Endodermal cell (in vitro differentiated cells): ENCODE measurements around the gene ZC3H10. TPM values are rescaled to one million over a fixed set of nuclear protein-coding genes. Genes with fewer than 3 reads are reported as not detected.
"Not testable (repeated sequence)": the region's sequence is repeated elsewhere in the genome, so short reads cannot be mapped to it uniquely, and the experiment has no call there.

Source experiments
- DNase-seq: peaks from one replicate; pipeline ENCODE4 v3.0.0-alpha.2; 2017
- H3K27ac ChIP-seq: 2 replicates; pipeline ENCODE4 v1.5.1; 2013; ENCODE audit warnings: mild to moderate bottlenecking, low read depth, low read length, moderate library complexity
- H3K27me3 ChIP-seq: 2 replicates; pipeline ENCODE4 v1.6.1; 2013; ENCODE audit warnings: mild to moderate bottlenecking, low read length, moderate library complexity; ENCODE audit not compliant: insufficient read depth, control insufficient read depth, poor library complexity, severe bottlenecking
- H3K36me3 ChIP-seq: 2 replicates; pipeline ENCODE4 v1.7.0; 2013; ENCODE audit warnings: mild to moderate bottlenecking, low read length, moderate library complexity; ENCODE audit not compliant: control insufficient read depth, insufficient read depth
- H3K4me1 ChIP-seq: one replicate; pipeline ENCODE4 v1.7.0; 2013; ENCODE audit warnings: low read length; ENCODE audit not compliant: control insufficient read depth, insufficient read depth
- H3K4me3 ChIP-seq: 2 replicates; pipeline ENCODE4 v1.5.1; 2013; ENCODE audit warnings: mild to moderate bottlenecking, low read length, moderate library complexity
- H3K9ac ChIP-seq: 2 replicates; pipeline ENCODE4 v1.6.1; 2013; ENCODE audit warnings: mild to moderate bottlenecking, low read length, moderate library complexity; ENCODE audit not compliant: poor library complexity, severe bottlenecking; ENCODE audit errors: extremely low read depth
- H3K9me3 ChIP-seq: 2 replicates; pipeline ENCODE4 v1.6.1; 2013; ENCODE audit warnings: mild to moderate bottlenecking, low read length, moderate library complexity; ENCODE audit not compliant: control insufficient read depth
- H3K27ac Mint-ChIP-seq: 2 replicates; pipeline ENCODE4 v1.8.0; 2020; ENCODE audit warnings: mixed read lengths
- H3K27me3 Mint-ChIP-seq: 2 replicates; pipeline ENCODE4 v1.8.0; 2021; ENCODE audit warnings: mild to moderate bottlenecking, mixed read lengths; ENCODE audit not compliant: insufficient read depth
- H3K36me3 Mint-ChIP-seq: 2 replicates; pipeline ENCODE4 v1.8.0; 2020; ENCODE audit warnings: low read depth, mixed read lengths
- H3K4me1 Mint-ChIP-seq: 2 replicates; pipeline ENCODE4 v1.8.0; 2020; ENCODE audit warnings: mixed read lengths
- H3K4me3 Mint-ChIP-seq: 2 replicates; pipeline ENCODE4 v1.8.0; 2020; ENCODE audit warnings: mild to moderate bottlenecking, moderate library complexity, mixed read lengths
- H3K9me3 Mint-ChIP-seq: 2 replicates; pipeline ENCODE4 v1.8.0; 2020; ENCODE audit warnings: mild to moderate bottlenecking, mixed read lengths
- CTCF ChIP-seq: fragments of 200-600 bp; sonication (generic); conservative IDR thresholded peaks from 2 replicates; pipeline ENCODE4 v1.5.0; 2021; ENCODE audit warnings: antibody characterized with exemption, mild to moderate bottlenecking
- WGBS, 2 experiments: methylation state at CpG; one replicate each; pipeline versions ENCODE4 v1.1.5 to v1.1.7; 2013; ENCODE audit warnings: missing lambda C conversion rate in 2 of 2, mixed read lengths in 1 of 2; ENCODE audit not compliant: insufficient coverage in 1 of 2, insufficient read length in 1 of 2; 5-methylcytosine and 5-hydroxymethylcytosine counted together
- long read RNA-seq, 4 experiments: library from polyadenylated mRNA in 2 of 4; library from RNA in 1 of 4; library from capped mRNA in 1 of 4; stranded (forward) in 3 of 4; unstranded in 1 of 4; transcript quantifications; one replicate each; pipeline ENCODE4 v2.0.0, GENCODE V29; 2020 to 2021; ENCODE audit warnings: inconsistent platforms in 1 of 4
- polyA plus RNA-seq, 2 experiments: library from polyadenylated mRNA; stranded (reverse); fragments of 50-300 nt; gene quantifications; one replicate each; pipeline ENCODE4 v1.2.3, GENCODE V29; 2013
- total RNA-seq, 2 donors: library from RNA; stranded (reverse); fragmentation: NEBNext Ultra II Directional in 1 of 2; extraction: Animal tissue kit (Norgen Biotek cat#: 25700) in 1 of 2; gene quantifications; 2 replicates in 1 of 2; 3 replicates in 1 of 2; pipeline ENCODE4 v1.2.1, GENCODE V29; 2021

ZC3H10 gene
- total RNA-seq = 1 to 10 TPM; 7.9 to 9.1 TPM
- 6.1 TPM for polyA plus RNA-seq (2013, experiment 1 of 2)
- 4.3 TPM for polyA plus RNA-seq (2013, experiment 2 of 2)
- long read RNA-seq, experiment 1, full-length matches to known transcripts = 1 of 1 reads
- long read RNA-seq, experiment 1, partial matches to known transcripts = 0 of 1 reads
- long read RNA-seq, experiment 1, other reads (novel, unspliced or antisense) = 0 of 1 reads
- long read RNA-seq, experiment 2, full-length matches to known transcripts = 9 of 10 reads
- long read RNA-seq, experiment 2, partial matches to known transcripts = 0 of 10 reads
- long read RNA-seq, experiment 2, other reads (novel, unspliced or antisense) = 1 of 10 reads
- long read RNA-seq, experiment 3, full-length matches to known transcripts = 35 of 35 reads
- long read RNA-seq, experiment 3, partial matches to known transcripts = 0 of 35 reads
- long read RNA-seq, experiment 3, other reads (novel, unspliced or antisense) = 0 of 35 reads
- long read RNA-seq, experiment 4, full-length matches to known transcripts = 9 of 9 reads
- long read RNA-seq, experiment 4, partial matches to known transcripts = 0 of 9 reads
- long read RNA-seq, experiment 4, other reads (novel, unspliced or antisense) = 0 of 9 reads

GRCh38 chr12:56117778-56118687 is at the start of gene ZC3H10:
Gene ZC3H10 (plus strand): TSS chr12:56118266. CDS start chr12:56120563, 2,297 bp downstream.
- peak within 1 kb of the TSS; percentile 97 for H3K9ac ChIP-seq
- H3K27me3 Mint-ChIP-seq = no peaks in the 10 kb centered on the region
- no peaks in the 10 kb centered on the region for H3K9me3 Mint-ChIP-seq
- DNase-seq = peak; percentile 100
- peak within 1 kb of the TSS; percentile 100 for H3K27ac Mint-ChIP-seq
- H3K4me3 ChIP-seq = peak within 1 kb of the TSS; percentile 93
- H3K9me3 ChIP-seq = no peaks in the 10 kb centered on the region
- H3K36me3 ChIP-seq = peaks cover 33% of the 10 kb centered on the region
- peaks cover 41% of the 10 kb centered on the region for H3K36me3 Mint-ChIP-seq
- peaks cover 19% of the 10 kb centered on the region for H3K4me1 Mint-ChIP-seq
- peak; percentile 69 for TF ChIP-seq CTCF
- peaks cover 5% of the 10 kb centered on the region for H3K4me1 ChIP-seq
- no peaks in the 10 kb centered on the region for H3K27me3 ChIP-seq
- H3K27ac ChIP-seq = peak within 1 kb of the TSS; percentile 93
- peak within 1 kb of the TSS; percentile 96 for H3K4me3 Mint-ChIP-seq
- 1% methylated on average over 36 to 61 of the region's 61 CpGs for WGBS, 2 experiments

GRCh38 chr12:56071648-56072047 is 46.4 kb upstream of the ZC3H10 start:
- Mint-ChIP-seq H3K4me3 (no peak overlapping the region), H3K36me3 (no peaks in the 10 kb centered on the region), H3K9me3 (peaks cover 4% of the 10 kb centered on the region), H3K27ac (no peak overlapping the region), H3K4me1 (no peaks in the 10 kb centered on the region), H3K27me3 (no peaks in the 10 kb centered on the region)
- Histone ChIP-seq H3K9ac (no peak overlapping the region), H3K27me3 (no peaks in the 10 kb centered on the region), H3K27ac (no peak overlapping the region), H3K4me3 (no peak overlapping the region), H3K9me3 (no peaks in the 10 kb centered on the region), H3K36me3 (no peaks in the 10 kb centered on the region), H3K4me1 (no peaks in the 10 kb centered on the region)
- no peak for TF ChIP-seq CTCF
- no peak for DNase-seq
- WGBS, 2 experiments = 80 to 94% methylated on average over 4 of the region's 4 CpGs

GRCh38 chr12:56074396-56074795 is 43.7 kb upstream of the ZC3H10 start:
- H3K4me1 Mint-ChIP-seq = peaks cover 3% of the 10 kb centered on the region
- H3K9me3 Mint-ChIP-seq = peaks cover 7% of the 10 kb centered on the region
- H3K9ac ChIP-seq = no peak overlapping the region
- H3K27ac ChIP-seq = no peak overlapping the region
- TF ChIP-seq CTCF = no peak
- no peak for DNase-seq
- no peaks in the 10 kb centered on the region for H3K4me1 ChIP-seq
- H3K27me3 ChIP-seq = no peaks in the 10 kb centered on the region
- 82 to 92% methylated on average over 3 to 5 of the region's 5 CpGs for WGBS, 2 experiments
- H3K36me3 Mint-ChIP-seq = no peaks in the 10 kb centered on the region
- H3K4me3 ChIP-seq = no peak overlapping the region
- no peak overlapping the region for H3K4me3 Mint-ChIP-seq
- no peaks in the 10 kb centered on the region for H3K36me3 ChIP-seq
- no peaks in the 10 kb centered on the region for H3K27me3 Mint-ChIP-seq
- H3K9me3 ChIP-seq = no peaks in the 10 kb centered on the region
- H3K27ac Mint-ChIP-seq = no peak overlapping the region

- not testable (repeated sequence) for H3K36me3 Mint-ChIP-seq, DNase-seq, H3K9me3 ChIP-seq, H3K9ac ChIP-seq, H3K27me3 ChIP-seq, H3K27ac Mint-ChIP-seq, H3K27me3 Mint-ChIP-seq, H3K36me3 ChIP-seq, H3K4me1 ChIP-seq, H3K27ac ChIP-seq, H3K9me3 Mint-ChIP-seq, H3K4me3 Mint-ChIP-seq, H3K4me3 ChIP-seq
- WGBS, 2 experiments = 91 to 96% methylated on average over 6 to 9 of the region's 9 CpGs
- peaks cover 16% of the 10 kb centered on the region for H3K4me1 Mint-ChIP-seq
Observed at GRCh38 chr12:56077966-56078365, 40.1 kb upstream of the ZC3H10 start.
